NCI-H146 (cell line): ENCODE measurements around the gene ECI1.

Source experiments
- DNase-seq: peaks from one replicate; lab custom pipeline; 2025; lab: John Stamatoyannopoulos, UW

Gene ECI1

DNA sequence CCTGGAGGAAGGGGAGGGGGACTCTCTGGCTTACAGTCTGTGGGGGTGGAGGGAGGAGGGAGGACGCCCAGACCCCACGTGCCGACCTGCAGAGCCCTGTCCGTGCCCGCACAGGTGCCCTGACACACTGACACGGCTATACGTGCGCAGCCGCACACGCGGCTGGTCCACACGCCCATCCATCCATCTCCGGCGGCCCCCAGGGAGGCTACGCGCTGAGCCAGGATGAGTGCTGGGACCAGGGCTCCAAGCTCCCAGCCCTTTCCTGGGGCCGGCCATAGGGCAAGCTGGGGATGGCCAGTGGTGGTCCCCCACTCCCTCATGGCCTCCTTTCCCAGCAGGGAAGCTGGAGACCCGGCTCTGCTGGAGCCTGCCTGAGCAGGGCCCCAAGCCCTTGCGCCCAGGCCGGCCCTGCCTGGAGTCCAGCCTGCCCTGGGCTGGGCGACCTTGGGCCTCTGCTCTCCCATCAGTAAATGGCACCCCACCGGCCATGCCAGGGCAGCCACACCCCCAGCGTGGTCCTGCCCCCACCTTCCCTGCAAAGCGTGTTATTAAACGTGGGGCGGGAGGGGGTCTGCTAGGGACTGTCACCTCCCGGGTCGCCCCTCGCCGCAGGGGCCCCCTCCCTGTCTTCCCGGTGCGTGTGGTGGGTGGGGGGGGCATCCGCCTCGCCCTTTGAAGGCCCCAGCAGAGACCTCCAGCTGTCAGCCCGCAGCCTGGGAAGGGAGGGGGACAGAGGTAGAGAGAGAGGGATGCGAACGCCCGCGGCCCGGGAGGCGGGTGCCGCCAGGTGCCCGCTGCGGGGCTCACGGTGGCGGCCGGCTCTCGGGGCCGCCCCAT is 55.8 kb downstream of the ECI1 start:
- peak; percentile 61 for DNase-seq

DNA sequence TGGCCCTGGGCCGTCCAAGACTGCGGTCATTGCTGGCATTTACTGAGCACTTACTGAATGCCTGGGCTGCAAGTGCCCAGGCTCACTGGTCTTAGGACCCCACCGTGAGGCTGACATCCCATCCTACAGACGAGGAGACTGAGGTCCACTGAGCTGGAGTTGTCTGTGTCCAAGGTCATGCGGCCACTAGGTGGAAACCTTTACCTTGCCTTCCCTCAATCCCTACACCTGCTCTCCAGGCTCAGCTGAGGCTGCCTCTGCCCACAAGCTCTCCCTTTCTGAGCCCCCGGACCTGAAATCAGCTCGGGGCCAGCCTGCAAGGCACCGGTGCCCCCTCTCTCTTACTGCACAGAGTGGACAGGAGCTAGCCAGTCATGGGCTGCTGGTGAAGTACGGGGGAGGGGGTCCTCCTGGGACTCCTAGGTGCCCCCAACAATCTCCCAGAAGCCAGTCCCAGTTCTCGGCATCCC is 56.5 kb downstream of the ECI1 start:
- DNase-seq: peak; percentile 77

DNA sequence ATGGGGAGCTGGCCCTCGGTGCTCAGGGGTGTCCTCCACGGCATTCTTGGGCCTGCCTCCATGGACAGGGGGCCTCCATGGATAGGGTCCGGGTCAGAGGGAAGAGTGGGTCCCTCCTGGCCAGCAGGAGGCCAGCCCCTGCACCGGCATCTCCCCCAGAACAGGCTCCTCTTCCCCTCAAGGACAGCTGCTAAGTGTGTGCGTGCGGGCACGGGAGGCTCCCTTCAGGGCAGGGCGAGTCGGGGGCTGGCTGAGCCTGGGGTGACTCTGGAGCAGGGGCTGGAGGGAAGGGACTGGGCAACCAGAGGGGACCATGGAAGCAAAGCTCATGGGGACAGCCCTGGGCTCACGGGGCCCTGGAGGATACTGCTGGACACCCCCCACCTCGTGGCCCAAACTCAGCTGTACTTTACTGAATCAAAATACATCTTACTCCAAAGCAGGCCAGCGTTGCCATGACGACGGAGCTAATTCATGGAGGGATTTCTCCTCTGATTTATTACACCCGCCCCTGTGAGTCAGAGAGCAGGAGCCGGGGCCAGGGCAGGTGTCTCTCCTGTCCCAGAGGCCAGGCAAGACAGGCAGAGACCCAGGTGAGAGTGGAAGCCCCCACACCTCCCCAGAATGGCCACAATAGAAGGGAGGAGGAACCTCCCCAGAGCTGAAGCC is 57.1 kb downstream of the ECI1 start:
- peak; percentile 18 for DNase-seq

DNA sequence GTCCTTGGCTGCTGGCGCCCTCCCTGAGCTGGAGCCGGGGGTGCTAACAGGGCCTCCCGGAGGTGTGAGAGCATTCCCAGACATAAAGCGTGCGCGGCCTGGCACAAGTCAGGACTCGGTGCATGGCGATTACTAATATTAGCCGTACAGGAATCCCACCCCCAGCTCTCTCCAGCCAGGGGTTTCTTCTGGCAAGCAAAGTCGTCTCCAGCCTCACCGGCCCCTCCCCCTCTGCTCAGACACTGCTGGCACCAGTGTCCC is 60.0 kb downstream of the ECI1 start:
- no peak for DNase-seq

DNA sequence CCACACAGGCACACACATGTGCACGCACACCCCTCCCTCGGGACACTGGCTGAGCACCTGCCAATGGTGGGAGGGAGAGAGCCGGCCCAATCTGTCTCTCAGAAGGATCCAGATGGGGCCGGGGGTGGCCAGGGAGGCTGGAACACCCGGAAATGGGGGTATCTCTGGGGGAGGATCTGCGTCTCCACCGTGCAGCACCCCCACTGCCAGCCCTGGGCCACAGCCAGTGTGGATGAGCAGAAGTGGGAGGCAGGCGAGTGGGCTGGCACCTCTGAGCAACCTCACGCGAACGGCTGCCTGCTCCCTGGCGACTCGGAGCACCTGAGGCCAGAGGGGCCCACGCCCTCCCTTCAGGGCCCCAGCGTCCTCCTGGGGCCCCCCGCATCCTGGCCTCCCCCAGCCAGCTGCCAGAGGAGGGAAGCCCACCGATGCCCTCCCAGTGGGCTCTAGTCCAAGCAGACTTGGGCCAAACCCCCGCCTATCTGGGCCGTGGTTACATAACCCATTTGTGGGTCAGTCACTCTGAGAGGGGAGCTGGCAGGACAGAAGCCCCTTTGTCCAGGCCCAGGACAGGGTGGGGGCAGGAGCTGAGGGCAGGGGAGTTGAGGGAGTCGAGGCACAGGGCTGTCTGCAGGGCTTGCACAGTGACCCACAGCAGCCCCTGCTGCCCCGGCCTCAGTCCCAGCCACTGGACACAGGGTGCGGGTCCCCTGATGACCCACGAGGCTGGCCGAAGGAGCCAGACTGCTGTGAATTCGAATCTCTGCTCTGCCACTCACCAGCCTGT is 60.5 kb downstream of the ECI1 start:
- DNase-seq: no peak

DNA sequence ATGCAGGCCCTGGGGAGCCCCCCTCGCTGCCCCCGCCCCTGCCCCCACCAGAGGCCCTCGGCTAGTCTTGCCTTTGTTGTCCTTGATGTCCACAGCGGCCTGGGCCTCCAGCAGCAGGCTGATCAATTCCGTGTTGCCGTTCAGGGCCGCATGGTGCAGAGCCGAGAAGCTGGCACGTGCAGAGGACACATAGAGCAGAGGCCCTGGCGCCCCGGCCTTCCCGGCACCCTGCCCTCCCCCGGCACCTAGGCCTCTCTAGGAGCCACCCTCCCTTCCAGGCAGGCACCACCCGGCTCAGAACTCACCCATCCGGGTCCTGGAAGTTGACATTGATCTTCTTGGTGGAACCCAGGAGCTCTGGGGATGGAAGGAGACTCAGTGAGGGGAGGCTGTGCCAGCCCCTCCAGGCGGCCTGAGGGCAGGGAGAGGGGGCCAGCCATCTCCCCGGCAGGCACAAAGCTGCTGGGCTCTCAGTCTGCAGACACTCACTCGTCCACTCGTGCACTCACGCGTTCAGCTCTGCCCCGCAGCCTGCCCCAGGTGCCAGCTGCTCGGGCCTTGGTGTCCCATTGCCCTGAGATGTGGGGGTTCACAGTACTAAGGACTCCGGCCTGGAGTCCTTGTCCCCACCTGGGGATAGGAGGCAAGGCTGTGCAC is 61.3 kb downstream of the ECI1 start:
- no peak for DNase-seq
